WTC11 (cell line): ENCODE measurements around the gene NLRC5.

Experiments used
- ATF3 ChIP-seq: sonication (generic); formaldehyde crosslinking; conservative IDR thresholded peaks from 2 replicates; pipeline ENCODE4 v1.8.1; 2022; ENCODE audit warnings: mild to moderate bottlenecking, missing genetic modification reagents
- CTCF ChIP-seq: fragments of 200-600 bp; IDR thresholded peaks from 2 replicates; pipeline ENCODE4 v1.8.0; 2022; ENCODE audit warnings: antibody characterized with exemption
- FOXJ3 ChIP-seq: sonication (generic); formaldehyde crosslinking; IDR thresholded peaks from 2 replicates; pipeline ENCODE4 v1.9.0; 2021; ENCODE audit warnings: missing genetic modification reagents, mild to moderate bottlenecking, borderline replicate concordance
- FOXK1 ChIP-seq: sonication (generic); formaldehyde crosslinking; IDR thresholded peaks from 2 replicates; pipeline ENCODE4 v1.8.0; 2022; ENCODE audit warnings: mild to moderate bottlenecking, moderate library complexity, missing genetic modification reagents
- JUN ChIP-seq: sonication (generic); formaldehyde crosslinking; IDR thresholded peaks from 2 replicates; pipeline ENCODE4 v1.8.0; 2023; ENCODE audit warnings: mild to moderate bottlenecking, missing genetic modification reagents
- MXD4 ChIP-seq: fragments of 250-450 bp; sonication (Bioruptor Pico); IDR thresholded peaks from 2 replicates; pipeline ENCODE4 v1.8.0; 2021; ENCODE audit warnings: mild to moderate bottlenecking, moderate library complexity, borderline replicate concordance
- OVOL2 ChIP-seq: fragments of 250-450 bp; sonication (Bioruptor Pico); IDR thresholded peaks from 2 replicates; pipeline ENCODE4 v1.9.0; 2021; ENCODE audit warnings: mild to moderate bottlenecking, borderline replicate concordance
- TEAD1 ChIP-seq: sonication (generic); formaldehyde crosslinking; IDR thresholded peaks from 2 replicates; pipeline ENCODE4 v1.8.0; 2022; ENCODE audit warnings: mild to moderate bottlenecking, missing genetic modification reagents
- TP53 ChIP-seq: sonication (generic); formaldehyde crosslinking; IDR thresholded peaks from 2 replicates; pipeline ENCODE4 v1.8.1; 2023; ENCODE audit warnings: mild to moderate bottlenecking, missing genetic modification reagents
- ZNF416 ChIP-seq: fragments of 250-450 bp; sonication (Bioruptor Pico); IDR thresholded peaks from 2 replicates; pipeline ENCODE4 v1.9.0; 2021; ENCODE audit warnings: mild to moderate bottlenecking, inconsistent platforms
- TF ChIP-seq, protein P1 (sequence below): sonication (generic); formaldehyde crosslinking; IDR thresholded peaks from 2 replicates; pipeline ENCODE4 v1.8.0; 2022; ENCODE audit warnings: mild to moderate bottlenecking, missing genetic modification reagents

- TF ChIP-seq TP53 (CRISPR knock-in tag) (no peak), CTCF (no peak), ATF3 (CRISPR knock-in tag) (no peak), MXD4 (no peak), TEAD1 (CRISPR knock-in tag) (no peak), FOXK1 (no peak), OVOL2 (CRISPR knock-in tag) (no peak), FOXJ3 (CRISPR knock-in tag) (no peak), JUN (no peak), ZNF416 (CRISPR knock-in tag) (no peak)
- TF ChIP-seq, protein P1, sequence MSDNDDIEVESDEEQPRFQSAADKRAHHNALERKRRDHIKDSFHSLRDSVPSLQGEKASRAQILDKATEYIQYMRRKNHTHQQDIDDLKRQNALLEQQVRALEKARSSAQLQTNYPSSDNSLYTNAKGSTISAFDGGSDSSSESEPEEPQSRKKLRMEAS (CRISPR knock-in tag): no peak
These were observed 138.5 kb downstream of the NLRC5 start for GRCh38 chr16:57127836-57128235.
